ENCODE measurements around the gene GRID2. TPM values are rescaled to one million over a fixed set of nuclear protein-coding genes. Genes with fewer than 3 reads are reported as not detected.

GRID2 gene
- total RNA-seq, 6 donors from 2014 or later = 0.76 TPM; not detected in 5

- WGBS, 2 donors = 71 to 85% methylated on average over 1 of the region's 1 CpG
- H3K4me1 ChIP-seq = no peaks in the 10 kb centered on the region
- ATAC-seq (ENCODE audit: low FRiP score in 2 of 2) = no peak
- H3K4me3 ChIP-seq = no peak overlapping the region
- no peaks in the 10 kb centered on the region for H3K9me3 ChIP-seq
- no peaks in the 10 kb centered on the region for H3K27me3 ChIP-seq
- H3K27ac ChIP-seq = no peak overlapping the region
- no peaks in the 10 kb centered on the region for H3K36me3 ChIP-seq
- DNase-seq = no peak
- TF ChIP-seq, protein P1, sequence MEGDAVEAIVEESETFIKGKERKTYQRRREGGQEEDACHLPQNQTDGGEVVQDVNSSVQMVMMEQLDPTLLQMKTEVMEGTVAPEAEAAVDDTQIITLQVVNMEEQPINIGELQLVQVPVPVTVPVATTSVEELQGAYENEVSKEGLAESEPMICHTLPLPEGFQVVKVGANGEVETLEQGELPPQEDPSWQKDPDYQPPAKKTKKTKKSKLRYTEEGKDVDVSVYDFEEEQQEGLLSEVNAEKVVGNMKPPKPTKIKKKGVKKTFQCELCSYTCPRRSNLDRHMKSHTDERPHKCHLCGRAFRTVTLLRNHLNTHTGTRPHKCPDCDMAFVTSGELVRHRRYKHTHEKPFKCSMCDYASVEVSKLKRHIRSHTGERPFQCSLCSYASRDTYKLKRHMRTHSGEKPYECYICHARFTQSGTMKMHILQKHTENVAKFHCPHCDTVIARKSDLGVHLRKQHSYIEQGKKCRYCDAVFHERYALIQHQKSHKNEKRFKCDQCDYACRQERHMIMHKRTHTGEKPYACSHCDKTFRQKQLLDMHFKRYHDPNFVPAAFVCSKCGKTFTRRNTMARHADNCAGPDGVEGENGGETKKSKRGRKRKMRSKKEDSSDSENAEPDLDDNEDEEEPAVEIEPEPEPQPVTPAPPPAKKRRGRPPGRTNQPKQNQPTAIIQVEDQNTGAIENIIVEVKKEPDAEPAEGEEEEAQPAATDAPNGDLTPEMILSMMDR (IDR thresholded peaks at IDR 0.05) = no peak
- no peak for TF ChIP-seq EP300 (IDR thresholded peaks at IDR 0.05)
- TF ChIP-seq POLR2AphosphoS5 (IDR thresholded peaks at IDR 0.05) = no peak
- TF ChIP-seq POLR2A (IDR thresholded peaks at IDR 0.05) = no peak
These were observed 812.9 kb downstream of the GRID2 start for GRCh38 chr4:93116624-93117023.

DNA sequence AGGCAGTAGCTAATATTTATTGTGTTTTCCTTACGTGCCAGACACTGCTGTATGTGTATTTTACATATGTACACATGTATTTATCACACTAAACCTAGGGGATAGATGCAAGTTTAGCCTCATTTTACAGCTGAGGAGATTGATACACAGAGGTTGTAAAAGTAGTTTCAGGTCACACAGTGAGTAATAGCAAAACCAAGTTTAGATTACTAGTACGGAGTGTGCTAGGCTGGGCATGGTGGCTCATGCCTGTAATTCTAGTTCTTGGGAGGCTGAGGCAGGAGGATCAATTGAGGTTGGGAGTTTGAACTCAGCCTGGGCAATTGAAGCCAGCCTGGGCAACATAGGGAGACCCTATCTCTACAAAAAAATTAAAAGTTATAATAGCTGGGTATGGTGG, 823.7 kb downstream of the GRID2 start:
- H3K27ac ChIP-seq = no peak overlapping the region
- WGBS, 2 donors = 64 to 84% methylated on average over 2 of the region's 2 CpGs
- no peaks in the 10 kb centered on the region for H3K9me3 ChIP-seq
- DNase-seq (no peak), ATAC-seq (ENCODE audit: low FRiP score in 2 of 2) (no peak)
- no peaks in the 10 kb centered on the region for H3K4me1 ChIP-seq
- H3K36me3 ChIP-seq = no peaks in the 10 kb centered on the region
- no peaks in the 10 kb centered on the region for H3K27me3 ChIP-seq
- no peak for TF ChIP-seq POLR2AphosphoS5 (IDR thresholded peaks at IDR 0.05)
- TF ChIP-seq, protein P1 (IDR thresholded peaks at IDR 0.05) = no peak
- no peak for TF ChIP-seq EP300 (IDR thresholded peaks at IDR 0.05)
- TF ChIP-seq POLR2A (IDR thresholded peaks at IDR 0.05) = no peak
- H3K4me3 ChIP-seq = no peak overlapping the region

DNA sequence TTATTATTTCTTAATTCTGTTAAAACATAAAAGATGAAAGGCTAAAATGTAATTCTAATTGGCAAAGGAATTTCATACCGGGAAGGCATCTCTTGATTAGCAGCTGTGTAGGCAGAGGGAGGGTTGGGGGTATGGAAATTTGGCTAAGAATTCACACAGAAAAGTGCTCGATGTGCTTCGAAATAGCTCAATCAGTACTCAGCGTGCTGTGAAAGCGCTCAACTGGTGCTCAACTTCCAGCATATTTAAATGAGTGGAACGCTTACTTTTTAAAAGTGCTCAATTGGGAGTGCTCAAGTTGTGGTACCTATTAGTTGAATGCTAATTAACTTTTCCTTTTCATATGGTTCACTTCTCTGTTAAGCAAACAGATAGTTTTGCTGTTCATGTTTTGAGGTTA, 828.9 kb downstream of the GRID2 start:
- DNase-seq (no peak), ATAC-seq (ENCODE audit: low FRiP score in 2 of 2) (no peak)
- H3K9me3 ChIP-seq = no peaks in the 10 kb centered on the region
- TF ChIP-seq EP300 (IDR thresholded peaks at IDR 0.05) = no peak
- TF ChIP-seq, protein P1 (IDR thresholded peaks at IDR 0.05) = no peak
- TF ChIP-seq POLR2A (IDR thresholded peaks at IDR 0.05) = no peak
- TF ChIP-seq POLR2AphosphoS5 (IDR thresholded peaks at IDR 0.05) = no peak
- no peaks in the 10 kb centered on the region for H3K27me3 ChIP-seq
- 62 to 67% methylated on average over 6 of the region's 6 CpGs for WGBS, 2 donors
- no peaks in the 10 kb centered on the region for H3K36me3 ChIP-seq
- no peak overlapping the region for H3K4me3 ChIP-seq
- H3K4me1 ChIP-seq = no peaks in the 10 kb centered on the region
- H3K27ac ChIP-seq = no peak overlapping the region

- Histone ChIP-seq H3K36me3 (no peaks in the 10 kb centered on the region), H3K9me3 (no peaks in the 10 kb centered on the region), H3K27me3 (no peaks in the 10 kb centered on the region), H3K27ac (no peak overlapping the region), H3K4me3 (no peak overlapping the region), H3K4me1 (no peaks in the 10 kb centered on the region)
- no peak for DNase-seq
- no peak for TF ChIP-seq POLR2A (IDR thresholded peaks at IDR 0.05)
- TF ChIP-seq POLR2AphosphoS5 (IDR thresholded peaks at IDR 0.05) = no peak
- TF ChIP-seq, protein P1 (IDR thresholded peaks at IDR 0.05) = no peak
- no peak for TF ChIP-seq EP300 (IDR thresholded peaks at IDR 0.05)
- no peak for ATAC-seq (ENCODE audit: low FRiP score in 2 of 2)
These were observed 835.4 kb downstream of the GRID2 start for GRCh38 chr4:93139118-93139517.

GRCh38 chr4:93143902-93144301, 840.1 kb downstream of the GRID2 start:
- ATAC-seq (ENCODE audit: low FRiP score in 2 of 2) (no peak), DNase-seq (no peak)
- TF ChIP-seq EP300 (IDR thresholded peaks at IDR 0.05) = no peak
- Histone ChIP-seq H3K27me3 (no peaks in the 10 kb centered on the region), H3K27ac (no peak overlapping the region), H3K36me3 (no peaks in the 10 kb centered on the region), H3K4me3 (no peak overlapping the region), H3K9me3 (no peaks in the 10 kb centered on the region), H3K4me1 (no peaks in the 10 kb centered on the region)
- 80 to 83% methylated on average over 3 of the region's 3 CpGs for WGBS, 2 donors

Data from upper lobe of left lung (tissue), 6 donors.